HepG2 (cell line): ENCODE data around the gene KIAA1755. TPM values are rescaled to one million over a fixed set of nuclear protein-coding genes. Genes with fewer than 3 reads are reported as not detected.

ENCODE experiments used
- LRRFIP1 ChIP-seq: sonication (generic); formaldehyde crosslinking; conservative IDR thresholded peaks from 2 replicates; pipeline ENCODE4 v1.4.0; 2020; ENCODE audit warnings: missing genetic modification reagents
- RARG ChIP-seq: sonication (generic); formaldehyde crosslinking; IDR thresholded peaks from 2 replicates; pipeline ENCODE4 v1.4.0; 2020; ENCODE audit warnings: low read depth, mild to moderate bottlenecking, missing genetic modification reagents
- RBFOX2 ChIP-seq: fragments of 200-400 bp; formaldehyde crosslinking; IDR thresholded peaks from 2 replicates; pipeline ENCODE4 v1.6.1; 2017; ENCODE audit warnings: low read depth, mild to moderate bottlenecking, low read length
- RXRB ChIP-seq: IDR thresholded peaks from 2 replicates; pipeline ENCODE4 v1.6.1; 2016; ENCODE audit warnings: borderline replicate concordance, missing genetic modification reagents, missing compliant biosample characterization
- TFAP4 ChIP-seq: sonication (generic); IDR thresholded peaks from 2 replicates; pipeline ENCODE4 v1.6.1; 2016; ENCODE audit warnings: low read depth, borderline replicate concordance
- ZBTB4 ChIP-seq: sonication (generic); formaldehyde crosslinking; IDR thresholded peaks from 2 replicates; pipeline ENCODE4 v1.4.0; 2020; ENCODE audit warnings: missing genetic modification reagents, mild to moderate bottlenecking, borderline replicate concordance
- ZNF672 ChIP-seq: sonication (generic); formaldehyde crosslinking; IDR thresholded peaks from 2 replicates; pipeline ENCODE4 v1.8.1; 2022; ENCODE audit warnings: missing genetic modification reagents
- ZNF724P ChIP-seq: sonication (generic); formaldehyde crosslinking; IDR thresholded peaks from 2 replicates; pipeline ENCODE4 v1.8.0; 2022; ENCODE audit warnings: missing genetic modification reagents, borderline replicate concordance
- ZNF766 ChIP-seq: sonication (generic); formaldehyde crosslinking; IDR thresholded peaks from 2 replicates; pipeline ENCODE4 v1.5.0; 2020; ENCODE audit warnings: missing genetic modification reagents, borderline replicate concordance
- ZNF790 ChIP-seq: sonication (generic); formaldehyde crosslinking; IDR thresholded peaks from 2 replicates; pipeline ENCODE4 v1.8.0; 2022; ENCODE audit warnings: missing genetic modification reagents, mild to moderate bottlenecking, borderline replicate concordance
- ZXDC ChIP-seq: sonication (generic); formaldehyde crosslinking; IDR thresholded peaks from 2 replicates; pipeline ENCODE4 v1.5.0; 2020; ENCODE audit warnings: mild to moderate bottlenecking, missing genetic modification reagents
- polyA plus RNA-seq, 8 experiments: library from polyadenylated mRNA; depleted of rRNA in 3 of 8; stranded (reverse) in 7 of 8; unstranded in 1 of 8; fragments of >200 nt; fragmentation: Illumina TruSeq in 4 of 8; extraction: Trizol in 4 of 8; gene quantifications; 2 replicates each; pipeline versions ENCODE4 v1.2.1 to v1.2.3, GENCODE V29; 2011 to 2016; ENCODE audit warnings: low read depth in 4 of 8, missing spikeins in 1 of 8, mixed read lengths in 1 of 8; ENCODE audit not compliant: insufficient read depth in 1 of 8
- total RNA-seq, 5 experiments: library from RNA; depleted of rRNA; stranded (reverse); fragments of >200 nt; fragmentation: Illumina TruSeq; extraction: Trizol; gene quantifications; 2 replicates each; pipeline ENCODE4 v1.2.3, GENCODE V29; 2016; ENCODE audit warnings: low read depth in 1 of 5

KIAA1755 gene
- total and polyA plus RNA-seq, 2 of the 13 experiments (the other 11 are each of a cell fraction or from before 2014, with no cell fraction given): 0.04 TPM; not detected in 1

- TF ChIP-seq LRRFIP1 (CRISPR knock-in tag) (no peak), RXRB (CRISPR knock-in tag) (peak; percentile 70; the same call in 1 of the 2 replicates), ZNF790 (0 out of 2 replicates have a peak, but pooled peaks have one; percentile 52), ZNF724P (CRISPR knock-in tag) (no peak), ZBTB4 (CRISPR knock-in tag) (0 out of 2 replicates have a peak, but pooled peaks have one; percentile 56), TFAP4 (peak; percentile 78), RARG (no peak), ZXDC (CRISPR knock-in tag) (0 out of 2 replicates have a peak, but pooled peaks have one; percentile 17), ZNF766 (no peak), ZNF672 (no peak), RBFOX2 (no peak)
Observed at GRCh38 chr20:38290829-38291814, 30.6 kb upstream of the KIAA1755 start (continued).
